ENCODE results near the gene FRMD5.
A peak's percentile ranks its signal among the peaks of the same experiment; 100 is the strongest.
"Not testable (repeated sequence)": the region's sequence is repeated elsewhere in the genome, so short reads cannot be mapped to it uniquely, and the experiment has no call there.

FRMD5 gene

GRCh38 chr15:43895586-43895985 lies 299.5 kb downstream of the FRMD5 start:
- no peak for DNase-seq (ENCODE audit: low read depth, low spot score)

DNA sequence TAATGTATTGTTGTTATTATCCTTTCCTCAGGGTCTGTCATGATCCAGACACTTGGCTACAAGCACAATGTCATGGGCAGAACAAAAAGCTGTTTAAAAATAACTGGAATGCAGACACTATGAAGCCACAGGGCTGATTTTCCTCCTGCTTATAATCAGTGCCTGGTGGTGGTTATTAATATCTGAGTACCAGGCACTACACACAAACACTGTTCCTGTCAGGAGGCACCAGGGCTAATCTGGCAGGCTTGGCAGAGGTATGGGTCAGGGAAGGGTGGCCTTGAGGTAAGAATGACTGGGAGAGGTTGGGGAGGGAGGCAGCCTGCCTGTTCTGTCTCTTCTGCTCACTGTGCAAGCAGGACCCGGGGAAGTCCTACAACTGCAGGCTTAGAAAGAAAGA lies 301.1 kb downstream of the FRMD5 start:
- DNase-seq (ENCODE audit: low read depth, low spot score), result no peak

GRCh38 chr15:43889042-43889441 lies 306.0 kb downstream of the FRMD5 start:
- no peak for DNase-seq (ENCODE audit: low read depth, low spot score)

GRCh38 chr15:43887901-43888300 lies 307.2 kb downstream of the FRMD5 start:
- no peak for DNase-seq (ENCODE audit: low read depth, low spot score)

GRCh38 chr15:43886558-43886957 lies 308.5 kb downstream of the FRMD5 start:
- no peak for DNase-seq (ENCODE audit: low read depth, low spot score)

DNA sequence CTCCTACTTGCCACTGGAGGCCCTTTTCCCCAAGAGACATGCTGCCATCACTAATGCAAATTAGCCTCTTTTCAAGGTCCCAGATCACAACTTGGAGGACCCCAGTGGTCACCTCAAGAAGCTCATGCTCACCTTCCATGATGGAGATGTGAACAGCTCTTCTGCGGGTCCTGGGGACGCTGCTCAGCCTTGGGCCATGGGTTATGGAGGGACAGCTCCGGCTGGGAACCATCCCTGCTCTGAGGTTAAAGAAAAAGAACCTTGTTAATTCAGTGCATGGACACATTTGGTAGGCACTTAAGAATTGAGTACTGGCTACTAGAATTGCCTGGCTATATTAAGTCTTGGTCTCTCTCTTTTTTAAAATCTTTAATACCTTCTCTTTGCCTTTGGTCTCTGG lies 311.5 kb downstream of the FRMD5 start:
- DNase-seq (ENCODE audit: low read depth, low spot score), result no peak

DNA sequence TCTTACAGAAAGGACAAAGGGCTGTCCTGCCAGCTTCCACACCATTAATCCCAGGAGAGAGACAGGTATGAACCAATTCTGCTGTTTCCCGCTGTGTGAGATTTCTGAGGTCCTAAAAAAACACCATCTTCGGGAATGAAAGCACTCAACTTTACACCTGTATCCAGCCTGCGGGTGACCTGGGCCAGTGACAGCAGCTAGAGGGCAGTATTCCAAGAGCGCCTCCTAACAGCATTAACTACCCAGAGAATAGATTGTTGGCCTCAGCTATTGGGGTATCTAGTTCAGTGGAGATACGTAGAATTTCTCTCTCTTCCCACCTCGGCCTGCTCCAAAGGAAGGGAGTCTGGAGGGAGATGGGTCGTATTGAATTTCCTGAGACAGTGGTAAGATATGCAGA lies 313.1 kb downstream of the FRMD5 start:
- DNase-seq (ENCODE audit: low read depth, low spot score), result no peak

GRCh38 chr15:43881245-43881644 lies 313.8 kb downstream of the FRMD5 start:
- DNase-seq (ENCODE audit: low read depth, low spot score), result no peak

GRCh38 chr15:43880406-43881194 lies 314.5 kb downstream of the FRMD5 start:
- no peak for DNase-seq (ENCODE audit: low read depth, low spot score)

DNA sequence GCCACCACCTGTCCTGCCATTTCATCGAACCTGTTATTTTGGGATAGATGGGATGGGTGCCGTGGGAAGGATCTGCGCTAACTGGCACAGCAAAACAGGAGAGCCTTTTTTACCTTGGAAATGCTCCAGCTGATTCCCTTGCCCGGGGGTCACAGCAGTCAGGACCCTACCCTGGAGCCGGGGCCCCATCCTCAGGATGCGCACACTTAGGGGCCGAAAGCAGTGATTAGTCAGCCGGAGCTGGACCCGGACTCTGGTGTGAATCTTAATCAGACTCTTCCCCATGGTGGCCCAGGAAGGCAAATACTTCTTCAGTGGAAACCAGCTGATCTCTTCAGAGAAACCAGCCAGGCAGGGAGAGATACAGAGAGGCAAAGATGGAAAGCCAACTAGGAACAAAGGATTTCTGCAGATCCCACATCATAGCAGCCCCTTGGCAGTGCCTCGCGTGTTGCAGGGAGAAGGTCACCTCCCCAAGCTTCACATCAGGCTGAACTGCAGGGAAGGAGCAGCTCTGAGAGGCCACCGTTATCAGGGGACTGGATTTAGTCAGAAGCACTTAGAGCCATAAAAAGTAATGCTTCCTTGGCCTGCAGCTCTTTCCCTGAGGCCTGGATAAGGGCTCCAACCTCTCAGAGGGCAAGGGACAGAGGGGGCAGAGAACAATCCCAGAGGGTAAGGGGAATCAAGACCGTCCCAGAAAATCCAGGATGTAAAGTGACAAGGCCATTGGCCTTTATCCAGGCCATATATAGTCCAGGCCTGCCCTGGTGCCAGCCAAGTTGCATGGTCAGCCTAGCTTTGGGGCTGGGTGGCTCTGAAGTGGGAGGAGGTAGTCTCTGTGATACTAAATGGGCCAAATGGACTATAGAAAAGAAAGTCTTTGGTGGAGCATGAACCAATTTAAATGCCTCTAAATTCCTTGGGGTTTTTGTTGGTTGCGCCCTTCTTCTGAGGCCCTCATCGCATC lies 315.4 kb downstream of the FRMD5 start:
- no peak for DNase-seq (ENCODE audit: low read depth, low spot score)

- DNase-seq (ENCODE audit: low read depth, low spot score), result no peak
These were observed 316.6 kb downstream of the FRMD5 start for GRCh38 chr15:43878446-43878845.

DNA sequence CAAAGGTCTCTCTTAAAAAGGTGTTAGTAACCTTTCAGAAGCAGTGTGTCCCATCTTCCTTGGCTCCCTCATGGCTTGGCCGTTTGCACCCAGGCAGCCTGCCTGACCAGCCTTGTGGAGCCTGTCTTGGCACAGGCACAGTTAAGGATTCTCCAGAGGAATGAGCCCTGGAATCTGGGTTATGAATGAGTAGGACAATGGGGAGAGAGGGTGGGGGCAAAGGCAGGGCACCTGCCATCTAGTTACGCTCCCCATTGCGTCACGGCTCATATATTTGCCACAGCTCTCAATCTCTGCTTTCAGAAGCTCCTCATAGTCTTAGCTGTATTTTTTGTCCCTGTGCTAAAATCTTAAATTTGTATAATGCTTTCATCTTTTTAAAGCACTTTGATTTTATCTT lies 317.7 kb downstream of the FRMD5 start:
- DNase-seq (ENCODE audit: low read depth, low spot score), result no peak

- DNase-seq (ENCODE audit: low read depth, low spot score), result no peak
These were observed 318.2 kb downstream of the FRMD5 start for GRCh38 chr15:43876872-43877271.

GRCh38 chr15:43873651-43874050 lies 321.4 kb downstream of the FRMD5 start:
- no peak for DNase-seq (ENCODE audit: low read depth, low spot score)

DNA sequence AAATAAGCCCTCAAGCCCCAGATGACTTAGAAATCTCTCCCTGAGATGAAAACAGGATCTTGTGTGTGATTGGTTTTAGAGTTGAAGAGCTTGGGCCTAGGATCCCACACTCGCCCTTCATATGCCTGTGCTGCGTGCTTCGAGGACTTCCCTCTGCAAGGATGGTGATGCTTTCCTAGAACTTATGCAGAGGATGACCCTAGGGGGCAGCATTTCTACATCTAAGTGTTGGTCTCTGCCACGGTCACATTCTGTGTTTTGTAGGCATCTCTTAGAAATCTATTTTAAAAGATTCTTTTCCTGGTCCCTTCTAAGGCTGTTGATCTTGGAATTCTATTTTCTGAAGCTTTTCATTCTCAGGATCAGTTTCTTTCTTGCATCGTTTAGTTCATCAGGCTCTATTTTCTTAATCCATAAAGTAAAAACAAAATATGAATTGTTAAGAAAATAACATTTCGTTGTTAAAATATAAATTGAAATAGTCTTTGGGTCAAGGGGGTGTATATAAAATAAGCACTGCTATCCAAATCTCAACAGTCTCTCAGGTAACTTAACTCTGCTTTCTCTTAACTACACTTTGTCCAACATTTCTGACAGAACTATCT lies 322.6 kb downstream of the FRMD5 start:
- DNase-seq (ENCODE audit: low read depth, low spot score), result peak; percentile 59

DNA sequence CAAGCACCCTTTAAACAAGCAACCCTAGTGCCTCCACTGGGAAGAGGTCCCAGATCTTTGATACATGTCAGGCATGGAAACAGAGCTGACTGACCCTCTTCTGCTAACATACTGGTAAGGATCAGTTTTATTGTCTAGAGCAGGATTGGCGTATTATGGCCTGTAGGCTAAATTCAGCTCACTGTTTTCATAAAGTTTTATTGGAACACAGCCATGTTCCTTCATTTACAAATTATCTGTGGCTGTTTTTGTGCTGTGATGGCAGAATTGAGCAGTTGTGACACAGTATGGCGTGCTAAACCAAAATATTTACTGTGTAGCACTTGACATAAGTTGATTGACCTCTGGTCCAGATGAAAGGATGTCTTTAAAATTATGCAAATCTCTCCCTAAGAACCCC lies 323.2 kb downstream of the FRMD5 start:
- DNase-seq (ENCODE audit: low read depth, low spot score), result no peak

DNA sequence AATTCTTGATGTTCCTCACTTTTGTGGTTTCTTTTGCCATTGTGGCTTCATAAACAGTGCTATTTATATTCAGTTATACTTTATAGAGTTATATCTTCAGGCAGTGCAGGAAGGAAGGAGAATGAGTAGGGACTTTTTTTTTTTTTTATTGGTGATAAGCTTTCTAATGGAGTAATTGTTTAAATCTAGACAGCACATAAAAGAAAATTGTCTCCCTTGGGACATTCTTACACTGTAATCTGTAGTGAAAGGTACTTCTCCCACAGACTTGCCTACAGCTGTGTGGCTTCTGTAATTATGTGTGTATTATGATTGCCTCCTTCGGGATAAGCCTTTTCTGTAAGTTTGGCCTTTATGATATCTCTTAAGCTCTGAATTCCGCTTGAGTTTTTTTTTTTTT lies 326.7 kb downstream of the FRMD5 start:
- no peak for DNase-seq (ENCODE audit: low read depth, low spot score)

- no peak for DNase-seq (ENCODE audit: low read depth, low spot score)
These were observed 328.0 kb downstream of the FRMD5 start for GRCh38 chr15:43867096-43867495.

DNA sequence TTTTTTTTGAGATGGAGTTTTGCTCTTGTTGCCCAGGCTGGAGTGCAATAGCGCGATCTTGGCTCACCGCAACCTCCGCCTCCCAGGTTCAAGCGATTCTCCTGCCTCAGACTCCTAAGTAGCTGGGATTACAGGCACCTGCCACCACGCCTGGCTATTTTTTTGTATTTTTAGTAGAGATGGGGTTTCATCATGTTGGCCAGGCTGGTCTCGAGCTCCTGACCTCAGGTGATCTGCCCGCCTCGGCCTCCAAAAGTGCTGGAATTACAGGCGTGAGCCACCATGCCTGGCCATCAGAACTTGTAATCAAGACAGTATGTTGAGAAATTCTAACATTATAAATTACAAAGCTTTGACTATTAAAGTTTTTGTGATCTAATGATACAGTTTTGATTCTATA lies 328.4 kb downstream of the FRMD5 start:
- not testable (repeated sequence) for DNase-seq (ENCODE audit: low read depth, low spot score)

- DNase-seq (ENCODE audit: low read depth, low spot score), result no peak
These were observed 335.5 kb downstream of the FRMD5 start for GRCh38 chr15:43859546-43859945.

- DNase-seq (ENCODE audit: low read depth, low spot score), result no peak
These were observed 340.3 kb downstream of the FRMD5 start for GRCh38 chr15:43854801-43855200.

GRCh38 chr15:43852607-43853006 lies 342.5 kb downstream of the FRMD5 start:
- DNase-seq (ENCODE audit: low read depth, low spot score), result no peak
